ENCODE results near the gene GNG12. TPM values are rescaled to one million over a fixed set of nuclear protein-coding genes. Genes with fewer than 3 reads are reported as not detected.

The GNG12 gene
- total and polyA plus RNA-seq, 9 of the 15 experiments (the other 6 are each of a cell fraction or from before 2014, with no cell fraction given): 2.6 to 6.0 (median 4.1) TPM

DNA sequence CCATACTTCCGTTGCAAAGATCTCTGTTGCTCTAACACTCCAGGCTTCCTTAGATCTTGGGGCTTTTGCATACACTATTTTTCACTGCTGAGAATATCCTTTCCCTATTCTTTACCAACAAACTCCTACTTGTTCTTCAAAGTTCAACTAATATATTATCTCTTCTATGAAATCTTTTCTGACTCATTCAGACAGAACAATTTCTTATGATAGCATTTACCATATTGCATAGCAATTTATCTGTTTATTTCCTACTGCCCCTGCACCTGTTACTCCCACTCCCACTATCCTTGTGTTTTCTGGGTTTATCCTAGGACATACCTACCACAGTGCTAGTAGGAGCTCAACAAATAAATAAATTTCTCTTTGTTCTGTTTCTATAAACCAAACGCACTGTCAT, 137.3 kb downstream of the GNG12 start (continued):
- TF ChIP-seq THRB (CRISPR knock-in tag; conservative IDR thresholded peaks at IDR 0.05) (no peak), DNMT1 (IDR thresholded peaks at IDR 0.05) (no peak), THAP7 (CRISPR knock-in tag; IDR thresholded peaks at IDR 0.05) (no peak), ETV5 (CRISPR knock-in tag; IDR thresholded peaks at IDR 0.05; ENCODE audit: low read depth) (no peak), ZNF77 (CRISPR knock-in tag; IDR thresholded peaks at IDR 0.05) (no peak), ZFP91 (CRISPR knock-in tag; IDR thresholded peaks at IDR 0.05) (no peak), THRAP3 (IDR thresholded peaks at IDR 0.05; ENCODE audit: borderline replicate concordance) (no peak), KLF16 (IDR thresholded peaks at IDR 0.05) (no peak), RCOR1 (IDR thresholded peaks at IDR 0.05; ENCODE audit: borderline replicate concordance in 1 of 2, low read depth in 2 of 2, low read length in 2 of 2) (0 out of 4 replicates have a peak, but pooled peaks of 1 of the 2 experiments have one; percentile 5), NFYB (IDR thresholded peaks at IDR 0.05; ENCODE audit: extremely low read depth, insufficient read length) (no peak), ARID3B (CRISPR knock-in tag; IDR thresholded peaks at IDR 0.05; ENCODE audit: borderline replicate concordance) (no peak), CBX1 (IDR thresholded peaks at IDR 0.05; ENCODE audit: low read depth) (no peak), ZNF561 (CRISPR knock-in tag; conservative IDR thresholded peaks at IDR 0.05) (no peak), SIX5 (IDR thresholded peaks at IDR 0.05; ENCODE audit: borderline replicate concordance in 1 of 2, insufficient read depth in 1 of 2, low read depth in 1 of 2, low read length in 2 of 2) (no peak), TSHZ1 (CRISPR knock-in tag; IDR thresholded peaks at IDR 0.05) (no peak), DPF2 (IDR thresholded peaks at IDR 0.05) (peak; percentile 57), KDM1A (IDR thresholded peaks at IDR 0.05) (no peak), GTF2A2 (tag; IDR thresholded peaks at IDR 0.05) (no peak), POLR2A (conservative IDR thresholded peaks at IDR 0.05) (no peak)
- TF ChIP-seq, protein P1, sequence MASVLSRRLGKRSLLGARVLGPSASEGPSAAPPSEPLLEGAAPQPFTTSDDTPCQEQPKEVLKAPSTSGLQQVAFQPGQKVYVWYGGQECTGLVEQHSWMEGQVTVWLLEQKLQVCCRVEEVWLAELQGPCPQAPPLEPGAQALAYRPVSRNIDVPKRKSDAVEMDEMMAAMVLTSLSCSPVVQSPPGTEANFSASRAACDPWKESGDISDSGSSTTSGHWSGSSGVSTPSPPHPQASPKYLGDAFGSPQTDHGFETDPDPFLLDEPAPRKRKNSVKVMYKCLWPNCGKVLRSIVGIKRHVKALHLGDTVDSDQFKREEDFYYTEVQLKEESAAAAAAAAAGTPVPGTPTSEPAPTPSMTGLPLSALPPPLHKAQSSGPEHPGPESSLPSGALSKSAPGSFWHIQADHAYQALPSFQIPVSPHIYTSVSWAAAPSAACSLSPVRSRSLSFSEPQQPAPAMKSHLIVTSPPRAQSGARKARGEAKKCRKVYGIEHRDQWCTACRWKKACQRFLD (CRISPR knock-in tag; IDR thresholded peaks at IDR 0.05): no peak

Data from K562 (cell line).